Measurements from ENCODE around the gene MRRF. TPM values are rescaled to one million over a fixed set of nuclear protein-coding genes. Genes with fewer than 3 reads are reported as not detected.

Gene MRRF
- total RNA-seq, 4 donors from 2014 or later = 33.2 to 55.7 (median 47.2) TPM

DNA sequence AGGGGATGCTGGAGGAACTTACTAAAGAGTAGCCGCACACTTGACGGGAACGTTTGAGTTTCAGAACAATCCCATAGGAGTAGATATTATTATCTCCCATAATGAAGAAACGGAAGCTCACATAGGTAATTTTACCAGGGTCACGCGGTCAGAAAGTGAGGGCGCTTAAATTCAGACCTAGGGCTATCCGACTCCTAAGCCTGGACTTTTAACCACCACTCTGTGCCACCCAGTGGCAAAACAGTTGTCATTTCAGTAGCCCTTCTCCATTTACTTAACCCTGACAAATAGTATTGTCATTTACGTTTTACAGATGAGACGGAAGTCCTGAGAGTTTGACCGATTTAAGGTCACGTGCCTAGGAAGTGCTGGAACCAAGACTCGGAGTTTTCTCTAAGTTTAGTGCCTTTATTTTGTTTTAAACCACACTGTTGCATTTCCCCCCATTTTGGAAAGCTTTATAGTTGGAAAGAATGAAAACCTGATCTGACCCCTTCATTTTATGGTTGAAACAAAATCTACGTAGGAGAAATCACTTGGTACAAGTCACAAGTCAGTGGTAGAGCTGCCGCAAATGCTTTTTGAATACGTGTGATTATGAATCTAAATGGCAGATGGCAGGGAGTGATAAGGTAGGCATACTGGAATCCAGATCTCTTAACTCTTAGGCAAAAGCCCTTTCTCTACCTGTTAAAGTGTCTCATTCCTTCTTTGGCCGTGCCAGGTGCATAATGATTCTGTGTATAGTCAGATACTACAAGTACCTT is 650 bp downstream of the MRRF start:
- no peaks in the 10 kb centered on the region for H3K27me3 ChIP-seq
- TF ChIP-seq POLR2A (IDR thresholded peaks at IDR 0.05) = no peak
- TF ChIP-seq, protein P1, sequence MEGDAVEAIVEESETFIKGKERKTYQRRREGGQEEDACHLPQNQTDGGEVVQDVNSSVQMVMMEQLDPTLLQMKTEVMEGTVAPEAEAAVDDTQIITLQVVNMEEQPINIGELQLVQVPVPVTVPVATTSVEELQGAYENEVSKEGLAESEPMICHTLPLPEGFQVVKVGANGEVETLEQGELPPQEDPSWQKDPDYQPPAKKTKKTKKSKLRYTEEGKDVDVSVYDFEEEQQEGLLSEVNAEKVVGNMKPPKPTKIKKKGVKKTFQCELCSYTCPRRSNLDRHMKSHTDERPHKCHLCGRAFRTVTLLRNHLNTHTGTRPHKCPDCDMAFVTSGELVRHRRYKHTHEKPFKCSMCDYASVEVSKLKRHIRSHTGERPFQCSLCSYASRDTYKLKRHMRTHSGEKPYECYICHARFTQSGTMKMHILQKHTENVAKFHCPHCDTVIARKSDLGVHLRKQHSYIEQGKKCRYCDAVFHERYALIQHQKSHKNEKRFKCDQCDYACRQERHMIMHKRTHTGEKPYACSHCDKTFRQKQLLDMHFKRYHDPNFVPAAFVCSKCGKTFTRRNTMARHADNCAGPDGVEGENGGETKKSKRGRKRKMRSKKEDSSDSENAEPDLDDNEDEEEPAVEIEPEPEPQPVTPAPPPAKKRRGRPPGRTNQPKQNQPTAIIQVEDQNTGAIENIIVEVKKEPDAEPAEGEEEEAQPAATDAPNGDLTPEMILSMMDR (IDR thresholded peaks at IDR 0.05 in 4 of 5, conservative IDR thresholded peaks at IDR 0.05 in 1 of 5) = peak in 1 of 5 experiments; percentile 12
- no peaks in the 10 kb centered on the region for H3K9me3 ChIP-seq
- peaks cover 0 to 9% of the 10 kb centered on the region in 2 donors for H3K36me3 ChIP-seq
- H3K27ac ChIP-seq = peak overlapping the region; percentile 92 to 100 (median 98)
- peak overlapping the region; percentile 66 to 95 (median 86) for H3K4me3 ChIP-seq
- ATAC-seq (peak; percentile 45 to 53), DNase-seq (peak in 1 of 2 donors; percentile 5)
- H3K4me1 ChIP-seq = peaks cover 42 to 47% of the 10 kb centered on the region in 2 donors
- in situ Hi-C loops (cut with MboI; ENCODE audit: low sequenced_read_pairs in 4 of 4) = no loop called here
- intact Hi-C loops (cut with DNase I; ENCODE audit: low total_unique reads) = loop anchor here (2.0 to 10.0 kb wide), 4 partner anchors 81 to 521 kb away; partner anchors contain the start of genes MORN5 and NDUFA8

GRCh38 chr9:122268041-122268814 is 3.5 kb downstream of the MRRF start:
- in situ Hi-C loops (cut with MboI; ENCODE audit: low sequenced_read_pairs in 4 of 4) (no loop called here), intact Hi-C loops (cut with DNase I; ENCODE audit: low total_unique reads) (loop anchor here (10.0 kb wide), 2 partner anchors 143 to 523 kb away; no protein-coding TSS in a partner anchor)
- Histone ChIP-seq H3K4me1 (peaks cover 23 to 26% of the 10 kb centered on the region in 2 donors), H3K9me3 (no peaks in the 10 kb centered on the region), H3K27me3 (no peaks in the 10 kb centered on the region), H3K36me3 (peaks cover 0 to 13% of the 10 kb centered on the region in 2 donors), H3K4me3 (no peak overlapping the region), H3K27ac (peak overlapping the region in 2 of 4 donors; percentile 5 to 38)
- TF ChIP-seq, protein P1 (IDR thresholded peaks at IDR 0.05 in 4 of 5, conservative IDR thresholded peaks at IDR 0.05 in 1 of 5) = no peak
- TF ChIP-seq POLR2A (IDR thresholded peaks at IDR 0.05) = no peak
- no peak for ATAC-seq
- DNase-seq = no peak

DNA sequence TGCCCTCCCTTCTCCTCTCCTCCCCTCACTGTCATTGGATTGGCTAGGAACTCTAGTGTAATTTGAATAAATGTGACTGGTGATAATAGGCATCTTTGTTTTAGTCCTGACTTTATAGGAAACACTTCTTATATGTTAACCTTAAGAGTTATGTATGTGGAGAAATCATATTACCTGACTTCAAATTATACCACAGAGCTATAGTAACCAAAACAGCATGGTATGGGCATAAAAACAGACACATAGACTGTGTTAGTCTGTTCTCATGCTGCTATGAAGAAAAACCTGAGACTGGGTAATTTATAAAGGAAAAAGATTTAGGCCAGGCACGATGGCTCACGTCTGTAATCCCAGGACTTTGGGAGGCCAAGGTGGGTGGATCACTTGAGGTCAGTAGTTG is 9.4 kb downstream of the MRRF start:
- DNase-seq = no peak
- no peak overlapping the region for H3K4me3 ChIP-seq
- peaks cover 0 to 27% of the 10 kb centered on the region in 2 donors for H3K36me3 ChIP-seq
- H3K27me3 ChIP-seq = no peaks in the 10 kb centered on the region
- H3K27ac ChIP-seq = no peak overlapping the region
- peaks cover 0 to 7% of the 10 kb centered on the region in 2 donors for H3K4me1 ChIP-seq
- intact Hi-C loops (cut with DNase I; ENCODE audit: low total_unique reads) (no loop called here), in situ Hi-C loops (cut with MboI; ENCODE audit: low sequenced_read_pairs in 4 of 4) (no loop called here)
- no peak for ATAC-seq
- H3K9me3 ChIP-seq = peaks cover 0 to 5% (median 0%) of the 10 kb centered on the region in 3 donors
- TF ChIP-seq POLR2A (IDR thresholded peaks at IDR 0.05) = no peak
- TF ChIP-seq, protein P1 (IDR thresholded peaks at IDR 0.05 in 4 of 5, conservative IDR thresholded peaks at IDR 0.05 in 1 of 5) = no peak

- peaks cover 10 to 11% of the 10 kb centered on the region in 2 donors for H3K4me1 ChIP-seq
- no peak overlapping the region for H3K27ac ChIP-seq
- TF ChIP-seq, protein P1 (IDR thresholded peaks at IDR 0.05 in 4 of 5, conservative IDR thresholded peaks at IDR 0.05 in 1 of 5) = no peak
- TF ChIP-seq POLR2A (IDR thresholded peaks at IDR 0.05) = no peak
- intact Hi-C loops (cut with DNase I; ENCODE audit: low total_unique reads) = no loop called here
- DNase-seq (no peak), ATAC-seq (no peak)
- H3K9me3 ChIP-seq = peaks cover 0 to 5% (median 0%) of the 10 kb centered on the region in 3 donors
- H3K27me3 ChIP-seq = no peaks in the 10 kb centered on the region
- H3K4me3 ChIP-seq = no peak overlapping the region
- in situ Hi-C loops (cut with MboI; ENCODE audit: low sequenced_read_pairs in 4 of 4) = loop anchor here in 1 of 4 donors (25.0 kb wide), 1 partner anchor 536 kb away; the partner anchor contains the start of gene OR1K1
- peaks cover 0 to 24% of the 10 kb centered on the region in 2 donors for H3K36me3 ChIP-seq
These were observed 11.4 kb downstream of the MRRF start for GRCh38 chr9:122276096-122276495.
